GM21447 (cell line): ENCODE data around the gene NEDD1.

Experiments
- ATAC-seq: cut with Tn5 transposase; IDR thresholded peaks from one replicate; pipeline ENCODE4 v1.9.1; 2021; ENCODE audit not compliant: unreplicated experiment

The NEDD1 gene

GRCh38 chr12:97003276-97003675, 96.2 kb downstream of the NEDD1 start:
- ATAC-seq, result no peak
